GM12878 (cell line): ENCODE results near the gene TOMM20.

Source experiments
- CHD4 ChIP-seq: fragments of 200-600 bp; sonication (generic); IDR thresholded peaks from 2 replicates; pipeline ENCODE4 v1.6.1; 2016; ENCODE audit warnings: mild to moderate bottlenecking
- CTCF ChIP-seq, 3 experiments: IDR thresholded peaks in 2 of 3; conservative IDR thresholded peaks in 1 of 3; 2 replicates each; pipeline ENCODE4 v1.5.1; 2011; ENCODE audit warnings: low read depth in 3 of 3, low read length in 3 of 3, mild to moderate bottlenecking in 3 of 3, control low read depth in 2 of 3, moderate library complexity in 2 of 3, inconsistent platforms in 1 of 3, mixed read lengths in 1 of 3; ENCODE audit not compliant: control insufficient read depth in 2 of 3, insufficient read depth in 1 of 3; ENCODE audit errors: extremely low read depth in 1 of 3
- ELK1 ChIP-seq: IDR thresholded peaks from 2 replicates; pipeline ENCODE4 v1.6.1; 2012; ENCODE audit warnings: low read depth, low read length, improper control_type of control experiment
- EP300 ChIP-seq, 2 experiments: fragments of 150-350 bp in 1 of 2; IDR thresholded peaks; 2 replicates each; pipeline ENCODE4 v1.6.1; 2011 to 2012; ENCODE audit warnings: low read depth in 2 of 2, low read length in 2 of 2, borderline replicate concordance in 1 of 2, improper control_type of control experiment in 1 of 2, inconsistent platforms in 1 of 2; ENCODE audit not compliant: control insufficient read depth in 1 of 2
- EZH2 ChIP-seq: IDR thresholded peaks from 2 replicates; pipeline ENCODE4 v1.6.1; 2012; ENCODE audit warnings: low read depth, mild to moderate bottlenecking, control low read depth, inconsistent platforms, low read length, borderline replicate concordance; ENCODE audit not compliant: control insufficient read depth
- HCFC1 ChIP-seq: fragments of 150-350 bp; IDR thresholded peaks from 2 replicates; pipeline ENCODE4 v1.6.1; 2014; ENCODE audit warnings: low read length
- HDAC6 ChIP-seq: fragments of 200-600 bp; sonication (generic); IDR thresholded peaks from one replicate; pipeline ENCODE4 v1.8.0; 2017; ENCODE audit warnings: antibody characterized with exemption; ENCODE audit not compliant: unreplicated experiment
- MXI1 ChIP-seq: fragments of 150-350 bp; IDR thresholded peaks from 2 replicates; pipeline ENCODE4 v1.6.1; 2011; ENCODE audit warnings: low read depth, mild to moderate bottlenecking, inconsistent platforms, low read length, improper control_type of control experiment
- POLR2A ChIP-seq: IDR thresholded peaks from 2 replicates; pipeline ENCODE4 v1.6.1; 2011; ENCODE audit warnings: low read depth, mild to moderate bottlenecking, low read length
- POLR2AphosphoS5 ChIP-seq: IDR thresholded peaks from 2 replicates; pipeline ENCODE4 v1.6.1; 2011; ENCODE audit warnings: mild to moderate bottlenecking, low read length, inconsistent platforms
- SUZ12 ChIP-seq: fragments of 200-600 bp; sonication (generic); IDR thresholded peaks from one replicate; pipeline ENCODE4 v1.6.1; 2018; ENCODE audit warnings: antibody characterized with exemption, mild to moderate bottlenecking; ENCODE audit not compliant: unreplicated experiment

GRCh38 chr1:235134171-235134570, 5.5 kb upstream of the TOMM20 start:
- no peak for TF ChIP-seq POLR2A
- TF ChIP-seq HCFC1: no peak
- no peak for TF ChIP-seq MXI1
- TF ChIP-seq ELK1: no peak
- TF ChIP-seq EZH2: no peak
- no peak for TF ChIP-seq SUZ12
- TF ChIP-seq CTCF (IDR thresholded peaks at IDR 0.05 in 2 of 3, conservative IDR thresholded peaks at IDR 0.05 in 1 of 3; ENCODE audit: control insufficient read depth in 2 of 3, extremely low read depth in 1 of 3, insufficient read depth in 1 of 3, low read depth in 3 of 3, low read length in 3 of 3): no peak
- no peak for TF ChIP-seq EP300 (IDR thresholded peaks at IDR 0.05; ENCODE audit: borderline replicate concordance in 1 of 2, control insufficient read depth in 1 of 2, low read depth in 2 of 2, low read length in 2 of 2)
- no peak for TF ChIP-seq POLR2AphosphoS5
- TF ChIP-seq HDAC6: no peak
- no peak for TF ChIP-seq CHD4
